IMR-90 (cell line): ENCODE data around the gene PTPRO. TPM values are rescaled to one million over a fixed set of nuclear protein-coding genes. Genes with fewer than 3 reads are reported as not detected.

Experiments
- ATAC-seq: fragments of 200-7000 bp; cut with Tn5 transposase; 2 replicates; pipeline ENCODE4 v1.9.1; 2020; ENCODE audit warnings: low read depth, mild to moderate bottlenecking, moderate library complexity
- BruUV-seq: library from RNA; stranded (reverse); fragments of 400-500 nt; replicated peaks from 2 replicates; lab custom pipeline; 2021; lab: Mats Ljungman, UMichigan
- CTCF ChIA-PET: fragments of 300-600 bp; formaldehyde crosslinking; extraction: SDS; loops from one replicate; lab custom pipeline; 2021; ENCODE audit warnings: antibody characterized with exemption; lab: Yijun Ruan, JAX
- POLR2A ChIA-PET: fragments of 300-600 bp; sonication (Branson Sonifier 250); formaldehyde crosslinking; loops from one replicate; lab custom pipeline; 2022; ENCODE audit warnings: antibody characterized with exemption; ENCODE audit not compliant: unreplicated experiment; lab: Charles Lee
- DNase-seq: peaks from one replicate; pipeline ENCODE4 v3.0.0; 2013
- H2AFZ ChIP-seq: replicated peaks from 2 replicates; pipeline ENCODE3; 2013; ENCODE audit warnings: low read length, mild to moderate bottlenecking; ENCODE audit not compliant: poor library complexity
- H2AK5ac ChIP-seq: 2 replicates; pipeline ENCODE4 v1.6.1; 2013; ENCODE audit warnings: low read depth, low read length, inconsistent platforms
- H2AK9ac ChIP-seq: replicated peaks from 2 replicates; pipeline ENCODE3; 2013; ENCODE audit warnings: mild to moderate bottlenecking, low read depth, low read length, moderate library complexity; ENCODE audit not compliant: poor library complexity
- H2BK120ac ChIP-seq: 2 replicates; pipeline ENCODE4 v1.6.1; 2013; ENCODE audit warnings: low read depth, low read length, inconsistent platforms
- H2BK15ac ChIP-seq: 3 replicates; pipeline ENCODE4 v1.6.1; 2013; ENCODE audit warnings: low read depth, low read length, inconsistent platforms
- H2BK20ac ChIP-seq: 2 replicates; pipeline ENCODE4 v1.6.1; 2013; ENCODE audit warnings: low read depth, mild to moderate bottlenecking, inconsistent platforms, low read length, moderate library complexity
- H2BK5ac ChIP-seq: 2 replicates; pipeline ENCODE4 v1.6.1; 2013; ENCODE audit warnings: mild to moderate bottlenecking, low read depth, low read length, inconsistent platforms; ENCODE audit not compliant: poor library complexity, severe bottlenecking
- H3K14ac ChIP-seq: replicated peaks from 2 replicates; pipeline ENCODE4 v1.6.1; 2013; ENCODE audit warnings: low read depth, low read length, inconsistent platforms
- H3K18ac ChIP-seq: 2 replicates; pipeline ENCODE4 v1.6.1; 2013; ENCODE audit warnings: low read depth, low read length, control low read depth
- H3K23ac ChIP-seq: 2 replicates; pipeline ENCODE4 v1.6.1; 2013; ENCODE audit warnings: low read depth, low read length, inconsistent platforms
- H3K27ac ChIP-seq: 2 replicates; pipeline ENCODE4 v1.5.1; 2013; ENCODE audit warnings: mild to moderate bottlenecking, control low read depth, low read length; ENCODE audit not compliant: insufficient read depth
- H3K27me3 ChIP-seq: 2 replicates; pipeline ENCODE4 v1.6.1; 2013; ENCODE audit warnings: low read length; ENCODE audit not compliant: control insufficient read depth, insufficient read depth
- H3K36me3 ChIP-seq: 2 replicates; pipeline ENCODE4 v1.6.1; 2013; ENCODE audit warnings: low read length, mixed read lengths; ENCODE audit not compliant: control insufficient read depth, insufficient read depth
- H3K4ac ChIP-seq: 2 replicates; pipeline ENCODE4 v1.6.1; 2013; ENCODE audit warnings: low read depth, low read length, inconsistent platforms
- H3K4me1 ChIP-seq: 2 replicates; pipeline ENCODE4 v1.6.1; 2013; ENCODE audit warnings: low read length, mixed read lengths; ENCODE audit not compliant: control insufficient read depth, insufficient read depth
- H3K4me2 ChIP-seq: 2 replicates; pipeline ENCODE4 v1.6.1; 2013; ENCODE audit warnings: low read depth, mild to moderate bottlenecking, control low read depth, low read length, moderate library complexity
- H3K4me3 ChIP-seq: 2 replicates; pipeline ENCODE4 v1.5.1; 2013; ENCODE audit warnings: low read depth, mild to moderate bottlenecking, control low read depth, low read length, moderate library complexity; ENCODE audit not compliant: insufficient read depth
- H3K56ac ChIP-seq: 2 replicates; pipeline ENCODE4 v1.6.1; 2013; ENCODE audit warnings: low read length, inconsistent platforms; ENCODE audit not compliant: insufficient read depth; ENCODE audit errors: extremely low read depth
- H3K79me1 ChIP-seq, 2 experiments: 2 replicates each; pipeline ENCODE4 v1.6.1; 2013; ENCODE audit warnings: low read length in 2 of 2, inconsistent platforms in 1 of 2, low read depth in 1 of 2
- H3K9ac ChIP-seq: 2 replicates; pipeline ENCODE4 v1.6.1; 2013; ENCODE audit warnings: low read depth, low read length, control low read depth
- H3K9me1 ChIP-seq: 2 replicates; pipeline ENCODE4 v1.6.1; 2013; ENCODE audit warnings: low read length, inconsistent platforms; ENCODE audit not compliant: insufficient read depth
- H3K9me3 ChIP-seq: 2 replicates; pipeline ENCODE4 v1.6.1; 2013; ENCODE audit warnings: low read length; ENCODE audit not compliant: control insufficient read depth, insufficient read depth
- H4K20me1 ChIP-seq: 2 replicates; pipeline ENCODE4 v1.6.1; 2013; ENCODE audit warnings: low read length, inconsistent platforms; ENCODE audit not compliant: insufficient read depth
- H4K5ac ChIP-seq: 2 replicates; pipeline ENCODE4 v1.6.1; 2013; ENCODE audit warnings: mild to moderate bottlenecking, low read depth, low read length, control low read depth
- H4K8ac ChIP-seq, 2 experiments: 2 replicates each; pipeline ENCODE4 v1.6.1; 2013; ENCODE audit warnings: low read depth in 2 of 2, low read length in 2 of 2, control low read depth in 1 of 2, inconsistent platforms in 1 of 2
- H4K91ac ChIP-seq: 2 replicates; pipeline ENCODE4 v1.6.1; 2013; ENCODE audit warnings: low read depth, low read length, inconsistent platforms; ENCODE audit not compliant: insufficient read depth
- CEBPB ChIP-seq: IDR thresholded peaks from 2 replicates; pipeline ENCODE4 v1.6.1; 2012; ENCODE audit warnings: low read depth, low read length, improper control_type of control experiment
- CTCF ChIP-seq: conservative IDR thresholded peaks from 2 replicates; pipeline ENCODE4 v1.5.1; 2012; ENCODE audit warnings: mild to moderate bottlenecking, low read depth, low read length, improper control_type of control experiment
- MAFK ChIP-seq: IDR thresholded peaks from 2 replicates; pipeline ENCODE4 v1.6.1; 2012; ENCODE audit warnings: low read depth, low read length, improper control_type of control experiment
- NFE2L2 ChIP-seq: fragments of 150-350 bp; IDR thresholded peaks from 2 replicates; pipeline ENCODE4 v1.6.1; 2016; ENCODE audit warnings: low read depth, mild to moderate bottlenecking, low read length
- RAD21 ChIP-seq: IDR thresholded peaks from 2 replicates; pipeline ENCODE4 v1.6.1; 2012; ENCODE audit warnings: low read length, improper control_type of control experiment
- dilution Hi-C: fragments of 300-500 bp; cut with HindIII; formaldehyde crosslinking; loops from one replicate; pipeline ENCODE4 v1.14.3; 2018; ENCODE audit warnings: low sequenced_read_pairs; ENCODE audit not compliant: unreplicated experiment
- in situ Hi-C: fragments of 300-500 bp; cut with MboI; formaldehyde crosslinking; loops from 3 replicates; pipeline ENCODE4 v1.14.3; 2019; ENCODE audit warnings: low sequenced_read_pairs, inconsistent platforms, mixed read lengths
- intact Hi-C: fragments of 100-400 bp; cut with micrococcal nuclease; formaldehyde crosslinking; loops from 2 replicates; pipeline ENCODE4 v1.10.0; 2022
- polyA plus RNA-seq, 3 experiments: library from polyadenylated mRNA; depleted of rRNA; stranded (reverse); fragments of >200 nt; gene quantifications; 2 replicates each; pipeline ENCODE4 v1.2.3, GENCODE V29; 2012; ENCODE audit warnings: low replicate concordance in 1 of 3
- total RNA-seq: library from RNA; depleted of rRNA; stranded (reverse); fragments of >200 nt; gene quantifications from 2 replicates; pipeline ENCODE4 v1.2.3, GENCODE V29; 2012

PTPRO gene
- total and polyA plus RNA-seq, 2 of the 4 experiments (the other 2 are of a cell fraction), result 0.03 to 0.18 TPM

GRCh38 chr12:15393995-15394394 is 71.7 kb downstream of the PTPRO start:
- Histone ChIP-seq H3K4me2 (no peak overlapping the region), H2BK15ac (no peak overlapping the region), H2BK120ac (no peak overlapping the region), H2AK9ac (no peak overlapping the region), H3K9me3 (no peaks in the 10 kb centered on the region), H4K91ac (no peak overlapping the region), H4K8ac (no peak overlapping the region), H2AFZ (no peak overlapping the region), H3K4ac (no peak overlapping the region), H3K9ac (no peak overlapping the region), H4K5ac (no peak overlapping the region), H2BK20ac (no peak overlapping the region), H3K4me3 (no peak overlapping the region), H3K36me3 (no peaks in the 10 kb centered on the region), H3K23ac (no peak overlapping the region), H3K27ac (no peak overlapping the region), H3K4me1 (no peaks in the 10 kb centered on the region), H3K9me1 (no peaks in the 10 kb centered on the region), H4K20me1 (no peaks in the 10 kb centered on the region), H3K27me3 (no peaks in the 10 kb centered on the region), H3K18ac (no peak overlapping the region), H3K79me1 (no peaks in the 10 kb centered on the region), H3K56ac (no peak overlapping the region), H3K14ac (no peak overlapping the region), H2AK5ac (no peak overlapping the region), H2BK5ac (no peak overlapping the region)
- in situ Hi-C loops (no loop called here), intact Hi-C loops (no loop called here), dilution Hi-C loops (no loop called here)
- no TSS peak for BruUV-seq
- DNase-seq, result no peak
- CTCF ChIA-PET, result no interaction called here
- POLR2A ChIA-PET, result no interaction called here
- no peak for ATAC-seq
- TF ChIP-seq MAFK (no peak), CTCF (no peak), RAD21 (no peak), CEBPB (no peak), NFE2L2 (no peak)
